Glutamatergic neuron (in vitro differentiated cells): Measurements from ENCODE around the gene ABLIM1. TPM values are rescaled to one million over a fixed set of nuclear protein-coding genes. Genes with fewer than 3 reads are reported as not detected.
A peak's percentile ranks its signal among the peaks of the same experiment; 100 is the strongest.

Experiments
- DNase-seq: peaks from one replicate; pipeline ENCODE4 v3.0.0; 2022
- H3K27ac Mint-ChIP-seq: one replicate; pipeline ENCODE4 v1.8.0; 2020; ENCODE audit warnings: mild to moderate bottlenecking, mixed read lengths, inconsistent platforms; ENCODE audit not compliant: unreplicated experiment
- H3K27me3 Mint-ChIP-seq: one replicate; pipeline ENCODE4 v1.8.0; 2020; ENCODE audit warnings: mild to moderate bottlenecking, moderate library complexity, mixed read lengths, inconsistent platforms; ENCODE audit not compliant: unreplicated experiment
- H3K36me3 Mint-ChIP-seq: one replicate; pipeline ENCODE4 v1.8.0; 2020; ENCODE audit warnings: mild to moderate bottlenecking, mixed read lengths, inconsistent platforms; ENCODE audit not compliant: unreplicated experiment
- H3K4me1 Mint-ChIP-seq: one replicate; pipeline ENCODE4 v1.8.0; 2020; ENCODE audit warnings: mild to moderate bottlenecking, low read depth, mixed read lengths, inconsistent platforms; ENCODE audit not compliant: unreplicated experiment
- H3K4me3 Mint-ChIP-seq: one replicate; pipeline ENCODE4 v1.8.0; 2020; ENCODE audit warnings: mild to moderate bottlenecking, mixed read lengths, inconsistent platforms; ENCODE audit not compliant: unreplicated experiment
- H3K9me3 Mint-ChIP-seq: one replicate; pipeline ENCODE4 v1.8.0; 2020; ENCODE audit warnings: mild to moderate bottlenecking, moderate library complexity, mixed read lengths, inconsistent platforms; ENCODE audit not compliant: unreplicated experiment
- CTCF ChIP-seq: fragments of 200-600 bp; sonication (generic); IDR thresholded peaks from one replicate; pipeline ENCODE4 v1.5.0; 2021; ENCODE audit not compliant: partially characterized antibody, unreplicated experiment
- total RNA-seq: library from RNA; stranded (reverse); fragmentation: NEBNext Ultra II Directional; extraction: Animal tissue kit (Norgen Biotek cat#: 25700); gene quantifications from one replicate; pipeline ENCODE4 v1.2.1, GENCODE V29; 2021; ENCODE audit not compliant: unreplicated experiment

ABLIM1 gene
- total RNA-seq, 1 donor from 2014 or later, result 25.7 TPM

- Mint-ChIP-seq H3K27ac (peak overlapping the region; percentile 89), H3K4me1 (peaks cover 25% of the 10 kb centered on the region), H3K36me3 (no peaks in the 10 kb centered on the region), H3K9me3 (no peaks in the 10 kb centered on the region), H3K4me3 (peak overlapping the region; percentile 91), H3K27me3 (peaks cover 2% of the 10 kb centered on the region)
- DNase-seq, result no peak
- TF ChIP-seq CTCF, result no peak
These were observed 26.9 kb downstream of the ABLIM1 start for GRCh38 chr10:114631090-114631665.

GRCh38 chr10:114629824-114630730 lies 28.0 kb downstream of the ABLIM1 start:
- Mint-ChIP-seq H3K4me3 (peak overlapping the region; percentile 91), H3K27ac (no peak overlapping the region), H3K4me1 (peaks cover 25% of the 10 kb centered on the region), H3K27me3 (peaks cover 2% of the 10 kb centered on the region), H3K36me3 (no peaks in the 10 kb centered on the region), H3K9me3 (no peaks in the 10 kb centered on the region)
- no peak for DNase-seq
- TF ChIP-seq CTCF, result no peak

- no peak for DNase-seq
- no peak for TF ChIP-seq CTCF
- Mint-ChIP-seq H3K9me3 (no peaks in the 10 kb centered on the region), H3K27ac (no peak overlapping the region), H3K4me3 (no peak overlapping the region), H3K36me3 (no peaks in the 10 kb centered on the region), H3K4me1 (peaks cover 25% of the 10 kb centered on the region), H3K27me3 (peaks cover 2% of the 10 kb centered on the region)
These were observed 28.8 kb downstream of the ABLIM1 start for GRCh38 chr10:114629083-114629823.

GRCh38 chr10:114628106-114628505 lies 30.0 kb downstream of the ABLIM1 start:
- no peak for TF ChIP-seq CTCF
- DNase-seq, result no peak
- H3K4me3 Mint-ChIP-seq, result no peak overlapping the region
- H3K9me3 Mint-ChIP-seq, result no peaks in the 10 kb centered on the region
- H3K27ac Mint-ChIP-seq, result no peak overlapping the region
- H3K36me3 Mint-ChIP-seq, result no peaks in the 10 kb centered on the region
- H3K27me3 Mint-ChIP-seq, result peaks cover 2% of the 10 kb centered on the region
- peaks cover 26% of the 10 kb centered on the region for H3K4me1 Mint-ChIP-seq

GRCh38 chr10:114626841-114627240 lies 31.2 kb downstream of the ABLIM1 start:
- peaks cover 4% of the 10 kb centered on the region for H3K27me3 Mint-ChIP-seq
- TF ChIP-seq CTCF, result no peak
- H3K4me1 Mint-ChIP-seq, result peaks cover 16% of the 10 kb centered on the region

More at GRCh38 chr10:114626841-114627240, 31.2 kb downstream of the ABLIM1 start:
- Mint-ChIP-seq H3K4me3 (no peak overlapping the region), H3K27ac (no peak overlapping the region), H3K9me3 (no peaks in the 10 kb centered on the region), H3K36me3 (no peaks in the 10 kb centered on the region)
- DNase-seq, result no peak
